Right forelimb (tissue), 1 donor: ENCODE data around the gene GPR176.
"Not testable (repeated sequence)": the region's sequence is repeated elsewhere in the genome, so short reads cannot be mapped to it uniquely, and the experiment has no call there.

Experiments used
- DNase-seq: peaks from one replicate; pipeline ENCODE4 v3.0.0-alpha.2; 2018

GPR176 gene

GRCh38 chr15:39854161-39854560, 65.9 kb downstream of the GPR176 start:
- no peak for DNase-seq

- DNase-seq, result no peak
These were observed 67.8 kb downstream of the GPR176 start for GRCh38 chr15:39852250-39852649.

GRCh38 chr15:39851500-39852092, 68.5 kb downstream of the GPR176 start:
- no peak for DNase-seq

- DNase-seq, result no peak
These were observed 69.6 kb downstream of the GPR176 start for GRCh38 chr15:39850436-39850835.

GRCh38 chr15:39846108-39846507, 74.0 kb downstream of the GPR176 start:
- DNase-seq, result no peak

- DNase-seq, result no peak
These were observed 74.5 kb downstream of the GPR176 start for GRCh38 chr15:39845582-39845981.

- no peak for DNase-seq
These were observed 76.5 kb downstream of the GPR176 start for GRCh38 chr15:39843565-39843964.

GRCh38 chr15:39837454-39837853, 82.6 kb downstream of the GPR176 start:
- no peak for DNase-seq

GRCh38 chr15:39835550-39835949, 84.5 kb downstream of the GPR176 start:
- no peak for DNase-seq

GRCh38 chr15:39834256-39834655, 85.8 kb downstream of the GPR176 start:
- DNase-seq, result no peak

GRCh38 chr15:39833515-39833981, 86.5 kb downstream of the GPR176 start:
- DNase-seq, result no peak

- DNase-seq, result no peak
These were observed 89.9 kb downstream of the GPR176 start for GRCh38 chr15:39830166-39830565.

GRCh38 chr15:39828374-39828931, 91.6 kb downstream of the GPR176 start:
- DNase-seq, result no peak

- DNase-seq, result no peak
These were observed 93.1 kb downstream of the GPR176 start for GRCh38 chr15:39826975-39827374.

GRCh38 chr15:39823634-39824033, 96.4 kb downstream of the GPR176 start:
- DNase-seq, result no peak

GRCh38 chr15:39820050-39820602, 99.9 kb downstream of the GPR176 start:
- DNase-seq, result no peak

- DNase-seq, result no peak
These were observed 100.5 kb downstream of the GPR176 start for GRCh38 chr15:39819533-39819932.

- no peak for DNase-seq
These were observed 102.2 kb downstream of the GPR176 start for GRCh38 chr15:39817892-39818291.

GRCh38 chr15:39814489-39814888, 105.6 kb downstream of the GPR176 start:
- DNase-seq, result no peak

- not testable (repeated sequence) for DNase-seq
These were observed 107.4 kb downstream of the GPR176 start for GRCh38 chr15:39812651-39813050.

- no peak for DNase-seq
These were observed 111.2 kb downstream of the GPR176 start for GRCh38 chr15:39808909-39809308.

- no peak for DNase-seq
These were observed 112.3 kb downstream of the GPR176 start for GRCh38 chr15:39807791-39808190.

GRCh38 chr15:39804026-39804425, 116.0 kb downstream of the GPR176 start:
- no peak for DNase-seq

- DNase-seq, result no peak
These were observed 117.0 kb downstream of the GPR176 start for GRCh38 chr15:39803016-39803415.
